ENCODE data around the gene SYT8. TPM values are rescaled to one million over a fixed set of nuclear protein-coding genes. Genes with fewer than 3 reads are reported as not detected.

The SYT8 gene
- total RNA-seq, 4 donors from 2014 or later, result not detected

- H3K27ac ChIP-seq (replicated peaks in 1 of 4), result no peak overlapping the region
- TF ChIP-seq EP300 (IDR thresholded peaks at IDR 0.05) (no peak), POLR2A (IDR thresholded peaks at IDR 0.05; ENCODE audit: low read depth) (no peak), POLR2AphosphoS5 (IDR thresholded peaks at IDR 0.05) (no peak), CTCF (IDR thresholded peaks at IDR 0.05) (no peak)
- no peak overlapping the region for H3K4me3 ChIP-seq
- intact Hi-C loops (cut with DNase I), result no loop called here
- no peak for DNase-seq (ENCODE audit: extremely low spot score)
- no peaks in the 10 kb centered on the region for H3K36me3 ChIP-seq
- WGBS, result 84% methylated on average over 17 of the region's 18 CpGs
- peaks cover 13 to 20% (median 17%) of the 10 kb centered on the region in 4 donors for H3K4me1 ChIP-seq
- no peaks in the 10 kb centered on the region for H3K9me3 ChIP-seq
- H3K27me3 ChIP-seq, result no peaks in the 10 kb centered on the region
Observed at GRCh38 chr11:1847926-1848639, 13.3 kb downstream of the SYT8 start.

GRCh38 chr11:1848640-1849430, 14.0 kb downstream of the SYT8 start:
- TF ChIP-seq POLR2AphosphoS5 (IDR thresholded peaks at IDR 0.05) (no peak), CTCF (IDR thresholded peaks at IDR 0.05) (no peak), POLR2A (IDR thresholded peaks at IDR 0.05; ENCODE audit: low read depth) (no peak), EP300 (IDR thresholded peaks at IDR 0.05) (no peak)
- Histone ChIP-seq H3K4me1 (peaks cover 11 to 18% (median 16%) of the 10 kb centered on the region in 4 donors), H3K4me3 (no peak overlapping the region), H3K9me3 (no peaks in the 10 kb centered on the region), H3K27ac (replicated peaks in 1 of 4) (no peak overlapping the region), H3K36me3 (no peaks in the 10 kb centered on the region), H3K27me3 (no peaks in the 10 kb centered on the region)
- intact Hi-C loops (cut with DNase I), result no loop called here
- no peak for DNase-seq (ENCODE audit: extremely low spot score)
- 94% methylated on average over 14 of the region's 19 CpGs for WGBS

- Histone ChIP-seq H3K4me3 (no peak overlapping the region), H3K27ac (replicated peaks in 1 of 4) (no peak overlapping the region), H3K36me3 (no peaks in the 10 kb centered on the region), H3K9me3 (no peaks in the 10 kb centered on the region), H3K27me3 (no peaks in the 10 kb centered on the region), H3K4me1 (peaks cover 0 to 6% (median 0%) of the 10 kb centered on the region in 4 donors)
- intact Hi-C loops (cut with DNase I), result no loop called here
- no peak for TF ChIP-seq POLR2A (IDR thresholded peaks at IDR 0.05; ENCODE audit: low read depth)
- no peak for TF ChIP-seq POLR2AphosphoS5 (IDR thresholded peaks at IDR 0.05)
- 98% methylated on average over 12 of the region's 21 CpGs for WGBS
- no peak for DNase-seq (ENCODE audit: extremely low spot score)
Observed at GRCh38 chr11:1851468-1852180, 16.8 kb downstream of the SYT8 start.

GRCh38 chr11:1852271-1852876, 17.6 kb downstream of the SYT8 start:
- Histone ChIP-seq H3K27me3 (no peaks in the 10 kb centered on the region), H3K4me3 (no peak overlapping the region), H3K4me1 (peaks cover 0 to 6% (median 0%) of the 10 kb centered on the region in 4 donors), H3K27ac (replicated peaks in 1 of 4) (no peak overlapping the region), H3K36me3 (no peaks in the 10 kb centered on the region), H3K9me3 (no peaks in the 10 kb centered on the region)
- WGBS, result 85% methylated on average over 13 of the region's 25 CpGs
- no peak for DNase-seq (ENCODE audit: extremely low spot score)
- TF ChIP-seq POLR2AphosphoS5 (IDR thresholded peaks at IDR 0.05), result no peak
- no peak for TF ChIP-seq EP300 (IDR thresholded peaks at IDR 0.05)
- TF ChIP-seq POLR2A (IDR thresholded peaks at IDR 0.05; ENCODE audit: low read depth), result no peak
- TF ChIP-seq CTCF (IDR thresholded peaks at IDR 0.05), result no peak
- intact Hi-C loops (cut with DNase I), result no loop called here
